Measurements from ENCODE around the gene CDT1. TPM values are rescaled to one million over a fixed set of nuclear protein-coding genes. Genes with fewer than 3 reads are reported as not detected.

Gene CDT1
- total RNA-seq, 1 donor from 2014 or later: 10.8 TPM

DNA sequence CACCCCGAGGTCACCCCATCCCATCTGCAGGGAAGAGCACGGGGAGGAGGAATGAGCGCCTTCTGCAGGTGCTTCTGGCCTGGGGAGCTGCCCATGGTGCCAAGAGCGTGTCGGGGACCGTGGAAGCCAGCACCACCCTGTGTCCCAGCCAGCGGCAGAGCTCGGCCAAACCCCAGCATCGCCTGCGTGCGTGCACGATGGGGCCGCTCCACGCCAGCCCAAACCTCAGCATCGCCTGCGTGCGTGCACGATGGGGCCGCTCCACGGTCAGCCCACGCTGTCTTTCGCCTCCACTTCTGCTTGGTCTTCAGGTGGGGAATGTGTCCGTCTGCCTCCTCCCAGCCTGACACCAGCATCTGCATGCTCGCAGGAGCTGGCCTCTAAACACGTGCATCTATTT is 39.2 kb downstream of the CDT1 start:
- Histone ChIP-seq H3K27ac (no peak overlapping the region), H3K4me3 (no peak overlapping the region), H3K4me1 (no peaks in the 10 kb centered on the region), H3K27me3 (no peaks in the 10 kb centered on the region), H3K36me3 (peaks cover 0 to 24% of the 10 kb centered on the region in 2 donors), H3K9me3 (no peaks in the 10 kb centered on the region)
- DNase-seq (ENCODE audit: extremely low spot score in 2 of 2): no peak
- intact Hi-C loops (cut with DNase I): no loop called here
- TF ChIP-seq, protein P1, sequence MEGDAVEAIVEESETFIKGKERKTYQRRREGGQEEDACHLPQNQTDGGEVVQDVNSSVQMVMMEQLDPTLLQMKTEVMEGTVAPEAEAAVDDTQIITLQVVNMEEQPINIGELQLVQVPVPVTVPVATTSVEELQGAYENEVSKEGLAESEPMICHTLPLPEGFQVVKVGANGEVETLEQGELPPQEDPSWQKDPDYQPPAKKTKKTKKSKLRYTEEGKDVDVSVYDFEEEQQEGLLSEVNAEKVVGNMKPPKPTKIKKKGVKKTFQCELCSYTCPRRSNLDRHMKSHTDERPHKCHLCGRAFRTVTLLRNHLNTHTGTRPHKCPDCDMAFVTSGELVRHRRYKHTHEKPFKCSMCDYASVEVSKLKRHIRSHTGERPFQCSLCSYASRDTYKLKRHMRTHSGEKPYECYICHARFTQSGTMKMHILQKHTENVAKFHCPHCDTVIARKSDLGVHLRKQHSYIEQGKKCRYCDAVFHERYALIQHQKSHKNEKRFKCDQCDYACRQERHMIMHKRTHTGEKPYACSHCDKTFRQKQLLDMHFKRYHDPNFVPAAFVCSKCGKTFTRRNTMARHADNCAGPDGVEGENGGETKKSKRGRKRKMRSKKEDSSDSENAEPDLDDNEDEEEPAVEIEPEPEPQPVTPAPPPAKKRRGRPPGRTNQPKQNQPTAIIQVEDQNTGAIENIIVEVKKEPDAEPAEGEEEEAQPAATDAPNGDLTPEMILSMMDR (IDR thresholded peaks at IDR 0.05): no peak
- TF ChIP-seq POLR2AphosphoS5 (IDR thresholded peaks at IDR 0.05; ENCODE audit: insufficient read depth in 1 of 2, low read depth in 1 of 2): no peak
- no peak for TF ChIP-seq POLR2A (IDR thresholded peaks at IDR 0.05)

DNA sequence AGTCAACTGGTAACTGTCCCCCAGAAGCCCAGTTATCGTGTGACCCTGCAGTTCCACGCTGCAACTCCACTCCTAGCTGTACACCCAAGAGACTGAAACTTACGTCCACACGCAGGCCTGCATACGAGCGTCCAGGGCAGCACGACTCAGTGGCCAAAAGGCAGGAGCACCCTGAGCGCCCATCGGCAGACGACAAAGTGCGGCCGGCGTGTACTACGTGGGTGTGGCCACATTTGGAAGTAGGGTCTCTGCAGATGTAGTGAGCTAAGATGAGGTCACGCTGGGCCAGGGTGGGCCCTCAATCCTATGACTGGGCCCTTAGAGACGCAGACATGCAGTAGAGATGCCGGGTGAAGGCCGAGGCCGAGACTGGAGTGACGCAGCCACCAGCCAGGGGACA is 39.7 kb downstream of the CDT1 start:
- no peaks in the 10 kb centered on the region for H3K27me3 ChIP-seq
- H3K27ac ChIP-seq: no peak overlapping the region
- intact Hi-C loops (cut with DNase I): no loop called here
- peaks cover 0 to 23% of the 10 kb centered on the region in 2 donors for H3K36me3 ChIP-seq
- no peak overlapping the region for H3K4me3 ChIP-seq
- H3K4me1 ChIP-seq: no peaks in the 10 kb centered on the region
- TF ChIP-seq, protein P1 (IDR thresholded peaks at IDR 0.05): no peak
- no peak for TF ChIP-seq POLR2A (IDR thresholded peaks at IDR 0.05)
- no peak for DNase-seq (ENCODE audit: extremely low spot score in 2 of 2)
- no peaks in the 10 kb centered on the region for H3K9me3 ChIP-seq

DNA sequence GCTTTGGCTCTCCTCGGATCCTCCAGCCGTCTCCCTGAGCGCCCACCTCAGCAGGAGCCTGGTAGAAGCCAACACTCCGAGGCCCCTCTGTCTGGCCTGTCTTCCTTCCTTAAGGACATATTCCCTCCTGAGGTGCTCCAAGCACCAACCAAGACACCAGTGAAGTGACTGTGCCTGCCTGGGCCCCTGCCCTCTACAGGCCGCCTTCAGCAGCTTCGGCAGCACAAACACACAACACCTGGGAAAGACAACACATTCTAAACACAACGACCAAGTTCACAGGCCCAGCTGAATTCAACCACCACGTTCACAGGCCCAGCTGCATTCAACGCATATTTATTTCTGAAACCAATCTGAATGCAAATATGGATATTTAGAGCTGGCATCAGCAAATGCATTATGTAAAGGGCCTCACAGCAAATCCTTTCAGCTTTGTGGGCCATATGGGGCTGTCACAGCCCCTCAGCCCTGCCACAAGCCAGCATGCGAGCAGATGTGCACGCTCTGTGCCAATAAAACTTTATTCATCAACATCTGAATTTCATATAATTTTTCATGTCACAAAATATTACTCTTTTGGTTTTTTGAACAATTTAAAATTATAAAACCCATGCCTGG is 40.9 kb downstream of the CDT1 start:
- Histone ChIP-seq H3K9me3 (no peaks in the 10 kb centered on the region), H3K36me3 (peaks cover 0 to 14% of the 10 kb centered on the region in 2 donors), H3K4me3 (no peak overlapping the region), H3K27me3 (no peaks in the 10 kb centered on the region), H3K4me1 (no peaks in the 10 kb centered on the region), H3K27ac (no peak overlapping the region)
- TF ChIP-seq POLR2AphosphoS5 (IDR thresholded peaks at IDR 0.05; ENCODE audit: insufficient read depth in 1 of 2, low read depth in 1 of 2) (no peak), POLR2A (IDR thresholded peaks at IDR 0.05) (no peak)
- TF ChIP-seq, protein P1 (IDR thresholded peaks at IDR 0.05): no peak
- DNase-seq (ENCODE audit: extremely low spot score in 2 of 2): no peak
- intact Hi-C loops (cut with DNase I): no loop called here

DNA sequence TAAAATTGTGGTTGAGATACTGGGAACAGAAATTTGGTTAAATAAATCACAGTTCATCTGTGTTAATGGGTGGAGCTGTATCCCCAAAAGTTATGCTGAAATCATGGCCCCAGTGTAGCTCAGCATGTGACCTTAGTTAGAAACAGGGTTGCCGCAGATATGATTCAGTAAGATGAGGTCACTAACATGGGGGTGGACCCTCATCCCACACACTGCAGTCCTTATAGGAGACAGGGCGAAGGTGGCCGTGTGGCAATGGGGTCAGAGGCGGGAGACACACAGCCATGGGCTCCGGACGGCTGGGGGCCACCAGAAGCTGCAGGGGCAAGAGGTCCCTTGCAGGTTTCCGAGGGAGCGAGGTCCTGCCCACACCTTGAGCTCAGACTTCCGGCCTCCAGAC is 42.5 kb downstream of the CDT1 start:
- H3K27me3 ChIP-seq: no peaks in the 10 kb centered on the region
- H3K36me3 ChIP-seq: no peaks in the 10 kb centered on the region
- TF ChIP-seq POLR2AphosphoS5 (IDR thresholded peaks at IDR 0.05; ENCODE audit: insufficient read depth in 1 of 2, low read depth in 1 of 2) (no peak), POLR2A (IDR thresholded peaks at IDR 0.05) (no peak)
- TF ChIP-seq, protein P1 (IDR thresholded peaks at IDR 0.05): no peak
- no peaks in the 10 kb centered on the region for H3K4me1 ChIP-seq
- DNase-seq (ENCODE audit: extremely low spot score in 2 of 2): no peak
- H3K27ac ChIP-seq: no peak overlapping the region
- H3K4me3 ChIP-seq: no peak overlapping the region
- intact Hi-C loops (cut with DNase I): no loop called here
- H3K9me3 ChIP-seq: no peaks in the 10 kb centered on the region

DNA sequence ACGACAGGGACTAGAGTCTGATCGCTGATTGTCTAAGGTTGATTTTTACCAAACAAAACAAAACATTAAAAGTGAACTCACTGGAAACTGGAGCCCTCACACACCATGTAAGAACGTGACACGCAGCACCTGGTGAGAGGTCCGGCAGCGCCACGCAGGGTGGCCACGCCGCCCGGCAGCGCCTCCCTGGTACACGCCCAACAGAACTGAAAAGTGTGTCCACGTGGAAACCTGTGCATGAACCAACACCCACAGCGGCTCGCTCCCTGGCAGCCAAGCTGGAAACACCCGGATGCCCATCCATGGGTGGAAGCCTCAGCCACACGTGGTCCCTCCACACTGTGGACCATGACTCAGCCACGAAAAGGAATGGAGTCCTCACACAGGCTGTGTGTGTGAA is 44.1 kb downstream of the CDT1 start:
- H3K4me1 ChIP-seq: no peaks in the 10 kb centered on the region
- no peaks in the 10 kb centered on the region for H3K27me3 ChIP-seq
- TF ChIP-seq, protein P1 (IDR thresholded peaks at IDR 0.05): no peak
- TF ChIP-seq POLR2A (IDR thresholded peaks at IDR 0.05): no peak
- TF ChIP-seq POLR2AphosphoS5 (IDR thresholded peaks at IDR 0.05; ENCODE audit: insufficient read depth in 1 of 2, low read depth in 1 of 2): no peak
- intact Hi-C loops (cut with DNase I): no loop called here
- no peaks in the 10 kb centered on the region for H3K9me3 ChIP-seq
- H3K36me3 ChIP-seq: no peaks in the 10 kb centered on the region
- DNase-seq (ENCODE audit: extremely low spot score in 2 of 2): no peak
- no peak overlapping the region for H3K27ac ChIP-seq
- H3K4me3 ChIP-seq: no peak overlapping the region

Data from vagina (tissue), 2 donors.